ENCODE results near the gene FAM177A1.

DNA sequence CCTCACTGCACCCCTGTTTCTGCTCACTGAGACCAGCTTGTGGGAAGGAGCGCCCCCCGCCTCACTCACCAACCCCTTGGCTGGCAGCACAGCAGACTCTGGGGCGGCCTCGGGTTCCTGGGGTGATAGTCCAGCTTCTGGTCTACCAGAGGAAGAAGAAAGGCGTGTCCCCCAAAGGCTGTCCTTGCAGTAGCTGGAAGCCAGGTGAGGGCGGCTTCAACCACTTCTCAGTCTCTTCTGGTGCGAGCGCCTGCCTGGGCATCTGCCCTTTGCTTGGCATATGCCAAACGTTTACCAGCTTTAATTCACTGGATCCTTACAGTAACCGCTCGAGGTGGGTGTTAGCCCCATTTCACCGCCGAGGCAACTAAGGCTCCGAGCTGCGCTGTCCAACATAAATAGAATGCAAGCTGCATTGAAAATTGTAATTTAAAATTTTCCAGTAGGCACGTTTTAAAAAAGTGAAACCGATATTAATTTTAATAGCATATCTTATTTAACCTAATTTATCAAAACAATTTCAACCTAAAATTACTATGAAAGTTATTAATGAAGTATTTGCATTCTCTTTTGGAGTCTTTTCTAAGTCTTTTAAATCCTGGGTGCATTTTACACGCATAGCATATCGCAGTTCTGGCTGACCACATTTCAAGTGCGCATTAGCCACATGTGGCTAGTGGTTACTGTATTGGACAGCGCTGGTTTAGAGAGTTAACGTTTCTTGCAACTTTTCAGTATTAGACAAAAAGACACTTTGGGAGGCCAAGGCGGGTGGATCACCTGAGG lies 872 bp downstream of the FAM177A1 start:
- TF ChIP-seq, protein P1, sequence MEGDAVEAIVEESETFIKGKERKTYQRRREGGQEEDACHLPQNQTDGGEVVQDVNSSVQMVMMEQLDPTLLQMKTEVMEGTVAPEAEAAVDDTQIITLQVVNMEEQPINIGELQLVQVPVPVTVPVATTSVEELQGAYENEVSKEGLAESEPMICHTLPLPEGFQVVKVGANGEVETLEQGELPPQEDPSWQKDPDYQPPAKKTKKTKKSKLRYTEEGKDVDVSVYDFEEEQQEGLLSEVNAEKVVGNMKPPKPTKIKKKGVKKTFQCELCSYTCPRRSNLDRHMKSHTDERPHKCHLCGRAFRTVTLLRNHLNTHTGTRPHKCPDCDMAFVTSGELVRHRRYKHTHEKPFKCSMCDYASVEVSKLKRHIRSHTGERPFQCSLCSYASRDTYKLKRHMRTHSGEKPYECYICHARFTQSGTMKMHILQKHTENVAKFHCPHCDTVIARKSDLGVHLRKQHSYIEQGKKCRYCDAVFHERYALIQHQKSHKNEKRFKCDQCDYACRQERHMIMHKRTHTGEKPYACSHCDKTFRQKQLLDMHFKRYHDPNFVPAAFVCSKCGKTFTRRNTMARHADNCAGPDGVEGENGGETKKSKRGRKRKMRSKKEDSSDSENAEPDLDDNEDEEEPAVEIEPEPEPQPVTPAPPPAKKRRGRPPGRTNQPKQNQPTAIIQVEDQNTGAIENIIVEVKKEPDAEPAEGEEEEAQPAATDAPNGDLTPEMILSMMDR (IDR thresholded peaks at IDR 0.05 in 2 of 3, conservative IDR thresholded peaks at IDR 0.05 in 1 of 3; ENCODE audit: borderline replicate concordance in 1 of 3, insufficient read depth in 1 of 3, low read depth in 2 of 3, low read length in 2 of 3): no peak
- TF ChIP-seq, protein P2, sequence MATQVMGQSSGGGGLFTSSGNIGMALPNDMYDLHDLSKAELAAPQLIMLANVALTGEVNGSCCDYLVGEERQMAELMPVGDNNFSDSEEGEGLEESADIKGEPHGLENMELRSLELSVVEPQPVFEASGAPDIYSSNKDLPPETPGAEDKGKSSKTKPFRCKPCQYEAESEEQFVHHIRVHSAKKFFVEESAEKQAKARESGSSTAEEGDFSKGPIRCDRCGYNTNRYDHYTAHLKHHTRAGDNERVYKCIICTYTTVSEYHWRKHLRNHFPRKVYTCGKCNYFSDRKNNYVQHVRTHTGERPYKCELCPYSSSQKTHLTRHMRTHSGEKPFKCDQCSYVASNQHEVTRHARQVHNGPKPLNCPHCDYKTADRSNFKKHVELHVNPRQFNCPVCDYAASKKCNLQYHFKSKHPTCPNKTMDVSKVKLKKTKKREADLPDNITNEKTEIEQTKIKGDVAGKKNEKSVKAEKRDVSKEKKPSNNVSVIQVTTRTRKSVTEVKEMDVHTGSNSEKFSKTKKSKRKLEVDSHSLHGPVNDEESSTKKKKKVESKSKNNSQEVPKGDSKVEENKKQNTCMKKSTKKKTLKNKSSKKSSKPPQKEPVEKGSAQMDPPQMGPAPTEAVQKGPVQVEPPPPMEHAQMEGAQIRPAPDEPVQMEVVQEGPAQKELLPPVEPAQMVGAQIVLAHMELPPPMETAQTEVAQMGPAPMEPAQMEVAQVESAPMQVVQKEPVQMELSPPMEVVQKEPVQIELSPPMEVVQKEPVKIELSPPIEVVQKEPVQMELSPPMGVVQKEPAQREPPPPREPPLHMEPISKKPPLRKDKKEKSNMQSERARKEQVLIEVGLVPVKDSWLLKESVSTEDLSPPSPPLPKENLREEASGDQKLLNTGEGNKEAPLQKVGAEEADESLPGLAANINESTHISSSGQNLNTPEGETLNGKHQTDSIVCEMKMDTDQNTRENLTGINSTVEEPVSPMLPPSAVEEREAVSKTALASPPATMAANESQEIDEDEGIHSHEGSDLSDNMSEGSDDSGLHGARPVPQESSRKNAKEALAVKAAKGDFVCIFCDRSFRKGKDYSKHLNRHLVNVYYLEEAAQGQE (IDR thresholded peaks at IDR 0.05; ENCODE audit: low read depth): peak; percentile 27; the same call in 1 of the 2 replicates
- TF ChIP-seq JUND (IDR thresholded peaks at IDR 0.05) (no peak), EZH2phosphoT487 (IDR thresholded peaks at IDR 0.05; ENCODE audit: borderline replicate concordance) (no peak), EZH2 (IDR thresholded peaks at IDR 0.05) (no peak)
